ENCODE measurements around the gene OR6A2.
A peak's percentile ranks its signal among the peaks of the same experiment; 100 is the strongest.

OR6A2 gene

GRCh38 chr11:6755303-6755952, 44.1 kb downstream of the OR6A2 start:
- DNase-seq: peak; percentile 25

- no peak for DNase-seq
Measured at GRCh38 chr11:6747097-6747668, 52.3 kb downstream of the OR6A2 start.

DNA sequence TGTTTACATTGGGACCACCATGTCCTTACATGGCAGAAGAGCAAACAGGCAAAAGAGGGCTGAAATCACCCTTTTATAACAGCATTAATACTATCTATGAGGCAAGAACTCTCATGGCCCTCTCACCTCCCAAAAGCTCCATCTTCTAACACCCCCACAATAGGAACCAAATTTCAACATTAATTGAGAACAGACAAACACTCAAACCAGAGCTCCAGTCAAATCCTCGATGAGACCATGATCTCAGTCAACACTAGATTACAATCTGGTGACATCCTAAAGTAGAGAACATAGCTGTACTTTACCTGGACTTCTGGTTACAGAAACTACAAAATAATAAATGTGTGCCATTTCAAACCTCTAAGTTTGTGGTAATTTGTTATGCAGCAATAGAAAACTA, 52.9 kb downstream of the OR6A2 start:
- no peak for DNase-seq

GRCh38 chr11:6746086-6746618, 53.3 kb downstream of the OR6A2 start:
- DNase-seq: peak; percentile 41

DNA sequence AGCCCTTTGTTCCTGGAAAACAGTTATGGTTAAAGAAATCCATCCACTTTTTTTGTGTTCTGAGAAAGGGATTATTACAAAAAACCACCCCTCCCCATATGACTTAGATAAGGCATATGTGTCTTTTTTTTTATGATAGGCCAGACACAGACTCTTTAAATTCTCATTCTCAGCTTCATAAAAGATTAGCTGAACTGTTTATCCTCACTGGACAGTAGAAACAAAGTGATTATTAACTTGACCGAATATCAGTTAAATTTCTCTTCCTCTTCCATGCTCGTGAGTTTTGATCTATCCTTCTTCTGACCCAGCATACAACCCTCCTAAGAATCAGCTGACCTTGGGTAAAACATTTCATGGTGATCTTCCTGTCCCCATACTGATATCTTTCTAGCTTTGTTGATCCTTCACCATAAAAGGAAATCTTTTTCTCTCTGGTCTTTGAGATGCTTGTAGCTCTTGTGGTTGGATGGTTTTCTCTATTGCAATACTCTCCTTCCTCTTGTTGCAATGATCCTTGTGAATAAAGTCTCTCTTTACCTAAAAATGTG, 53.9 kb downstream of the OR6A2 start:
- DNase-seq: no peak

- no peak for DNase-seq
Measured at GRCh38 chr11:6745018-6745417, 54.5 kb downstream of the OR6A2 start.

DNA sequence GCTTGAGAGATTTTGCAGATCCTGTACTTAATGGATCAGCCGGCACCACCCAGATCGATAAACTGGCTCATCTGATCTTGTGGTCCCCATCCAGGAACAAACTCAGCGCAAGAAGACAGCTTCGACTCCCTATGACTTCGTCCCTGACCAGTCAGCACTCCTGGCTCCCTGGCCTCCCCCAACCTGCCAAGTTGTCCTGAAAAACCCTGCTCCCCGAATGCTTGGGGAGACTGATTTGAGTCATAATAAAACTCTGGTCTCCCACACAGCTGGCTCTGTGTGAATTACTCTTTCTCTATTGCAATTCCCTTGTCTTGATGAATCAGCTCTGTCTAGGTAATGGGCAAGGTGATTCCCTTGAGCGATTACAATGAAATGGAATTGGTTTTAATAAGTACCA, 57.2 kb downstream of the OR6A2 start:
- no peak for DNase-seq
